ENCODE measurements around the gene ENG.

Gene ENG

DNA sequence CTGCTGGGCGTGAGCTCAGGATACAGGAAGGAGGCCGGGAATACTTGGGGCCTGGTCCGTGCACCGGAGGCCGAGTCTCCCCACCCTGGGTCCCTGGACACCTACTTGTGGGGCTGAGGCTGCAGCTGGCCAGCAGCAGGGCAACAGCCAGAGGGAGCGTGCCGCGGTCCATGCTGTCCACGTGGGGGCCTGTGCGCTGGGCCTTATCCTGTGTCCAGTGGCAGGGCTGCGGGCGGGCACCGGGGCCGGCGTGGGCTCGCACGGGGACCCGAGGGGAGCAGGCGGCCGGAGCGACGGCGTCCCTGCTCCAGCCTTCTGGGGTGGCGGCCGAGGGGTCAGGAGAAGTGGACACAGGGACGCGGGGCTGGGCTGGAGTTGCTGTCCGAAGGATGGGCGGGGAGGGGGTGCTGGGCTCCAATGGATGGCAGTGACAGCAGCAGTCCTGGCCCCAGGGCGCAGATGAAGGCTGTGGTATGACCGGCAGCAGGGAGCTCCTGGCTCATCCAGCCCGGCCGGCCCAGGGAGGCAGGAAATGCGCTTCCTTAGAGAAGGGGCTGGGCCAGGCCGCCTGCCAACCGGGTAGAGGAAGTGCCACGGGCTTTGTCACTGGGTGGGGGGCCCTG, at the start of gene ENG:
ENG (minus strand) TSS at position 475 of the 623 bp plus-strand sequence; CDS start at position 172, 303 bp downstream.
- TF ChIP-seq, protein P1, sequence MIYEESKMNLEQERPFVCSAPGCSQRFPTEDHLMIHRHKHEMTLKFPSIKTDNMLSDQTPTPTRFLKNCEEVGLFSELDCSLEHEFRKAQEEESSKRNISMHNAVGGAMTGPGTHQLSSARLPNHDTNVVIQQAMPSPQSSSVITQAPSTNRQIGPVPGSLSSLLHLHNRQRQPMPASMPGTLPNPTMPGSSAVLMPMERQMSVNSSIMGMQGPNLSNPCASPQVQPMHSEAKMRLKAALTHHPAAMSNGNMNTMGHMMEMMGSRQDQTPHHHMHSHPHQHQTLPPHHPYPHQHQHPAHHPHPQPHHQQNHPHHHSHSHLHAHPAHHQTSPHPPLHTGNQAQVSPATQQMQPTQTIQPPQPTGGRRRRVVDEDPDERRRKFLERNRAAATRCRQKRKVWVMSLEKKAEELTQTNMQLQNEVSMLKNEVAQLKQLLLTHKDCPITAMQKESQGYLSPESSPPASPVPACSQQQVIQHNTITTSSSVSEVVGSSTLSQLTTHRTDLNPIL (CRISPR knock-in tag; IDR thresholded peaks at IDR 0.05; ENCODE audit: low read depth) = no peak
- TF ChIP-seq TOX (CRISPR knock-in tag; IDR thresholded peaks at IDR 0.05; ENCODE audit: borderline replicate concordance) = no peak
- no peak for TF ChIP-seq ZFP30 (CRISPR knock-in tag; IDR thresholded peaks at IDR 0.05)
- TF ChIP-seq, protein P2, sequence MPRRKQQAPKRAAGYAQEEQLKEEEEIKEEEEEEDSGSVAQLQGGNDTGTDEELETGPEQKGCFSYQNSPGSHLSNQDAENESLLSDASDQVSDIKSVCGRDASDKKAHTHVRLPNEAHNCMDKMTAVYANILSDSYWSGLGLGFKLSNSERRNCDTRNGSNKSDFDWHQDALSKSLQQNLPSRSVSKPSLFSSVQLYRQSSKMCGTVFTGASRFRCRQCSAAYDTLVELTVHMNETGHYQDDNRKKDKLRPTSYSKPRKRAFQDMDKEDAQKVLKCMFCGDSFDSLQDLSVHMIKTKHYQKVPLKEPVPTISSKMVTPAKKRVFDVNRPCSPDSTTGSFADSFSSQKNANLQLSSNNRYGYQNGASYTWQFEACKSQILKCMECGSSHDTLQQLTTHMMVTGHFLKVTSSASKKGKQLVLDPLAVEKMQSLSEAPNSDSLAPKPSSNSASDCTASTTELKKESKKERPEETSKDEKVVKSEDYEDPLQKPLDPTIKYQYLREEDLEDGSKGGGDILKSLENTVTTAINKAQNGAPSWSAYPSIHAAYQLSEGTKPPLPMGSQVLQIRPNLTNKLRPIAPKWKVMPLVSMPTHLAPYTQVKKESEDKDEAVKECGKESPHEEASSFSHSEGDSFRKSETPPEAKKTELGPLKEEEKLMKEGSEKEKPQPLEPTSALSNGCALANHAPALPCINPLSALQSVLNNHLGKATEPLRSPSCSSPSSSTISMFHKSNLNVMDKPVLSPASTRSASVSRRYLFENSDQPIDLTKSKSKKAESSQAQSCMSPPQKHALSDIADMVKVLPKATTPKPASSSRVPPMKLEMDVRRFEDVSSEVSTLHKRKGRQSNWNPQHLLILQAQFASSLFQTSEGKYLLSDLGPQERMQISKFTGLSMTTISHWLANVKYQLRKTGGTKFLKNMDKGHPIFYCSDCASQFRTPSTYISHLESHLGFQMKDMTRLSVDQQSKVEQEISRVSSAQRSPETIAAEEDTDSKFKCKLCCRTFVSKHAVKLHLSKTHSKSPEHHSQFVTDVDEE (CRISPR knock-in tag; IDR thresholded peaks at IDR 0.05) = peak; percentile 30; the same call in 1 of the 2 replicates
- TF ChIP-seq BACH2 (CRISPR knock-in tag; IDR thresholded peaks at IDR 0.05; ENCODE audit: borderline replicate concordance) = no peak
- no peak for TF ChIP-seq ZC3H10 (CRISPR knock-in tag; IDR thresholded peaks at IDR 0.05)
- no peak for TF ChIP-seq TCF4 (CRISPR knock-in tag; IDR thresholded peaks at IDR 0.05; ENCODE audit: borderline replicate concordance)
- TF ChIP-seq ARNTL (CRISPR knock-in tag; IDR thresholded peaks at IDR 0.05; ENCODE audit: borderline replicate concordance, low read depth) = no peak
- 0 out of 2 replicates have a peak, but pooled peaks have one; percentile 13 for TF ChIP-seq ZNF8 (CRISPR knock-in tag; IDR thresholded peaks at IDR 0.05)
- TF ChIP-seq, protein P3, sequence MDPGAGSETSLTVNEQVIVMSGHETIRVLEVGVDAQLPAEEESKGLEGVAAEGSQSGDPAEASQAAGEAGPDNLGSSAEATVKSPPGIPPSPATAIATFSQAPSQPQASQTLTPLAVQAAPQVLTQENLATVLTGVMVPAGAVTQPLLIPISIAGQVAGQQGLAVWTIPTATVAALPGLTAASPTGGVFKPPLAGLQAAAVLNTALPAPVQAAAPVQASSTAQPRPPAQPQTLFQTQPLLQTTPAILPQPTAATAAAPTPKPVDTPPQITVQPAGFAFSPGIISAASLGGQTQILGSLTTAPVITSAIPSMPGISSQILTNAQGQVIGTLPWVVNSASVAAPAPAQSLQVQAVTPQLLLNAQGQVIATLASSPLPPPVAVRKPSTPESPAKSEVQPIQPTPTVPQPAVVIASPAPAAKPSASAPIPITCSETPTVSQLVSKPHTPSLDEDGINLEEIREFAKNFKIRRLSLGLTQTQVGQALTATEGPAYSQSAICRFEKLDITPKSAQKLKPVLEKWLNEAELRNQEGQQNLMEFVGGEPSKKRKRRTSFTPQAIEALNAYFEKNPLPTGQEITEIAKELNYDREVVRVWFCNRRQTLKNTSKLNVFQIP (CRISPR knock-in tag; IDR thresholded peaks at IDR 0.05; ENCODE audit: borderline replicate concordance, low read depth) = no peak
- ATAC-seq = peak; percentile 91

DNA sequence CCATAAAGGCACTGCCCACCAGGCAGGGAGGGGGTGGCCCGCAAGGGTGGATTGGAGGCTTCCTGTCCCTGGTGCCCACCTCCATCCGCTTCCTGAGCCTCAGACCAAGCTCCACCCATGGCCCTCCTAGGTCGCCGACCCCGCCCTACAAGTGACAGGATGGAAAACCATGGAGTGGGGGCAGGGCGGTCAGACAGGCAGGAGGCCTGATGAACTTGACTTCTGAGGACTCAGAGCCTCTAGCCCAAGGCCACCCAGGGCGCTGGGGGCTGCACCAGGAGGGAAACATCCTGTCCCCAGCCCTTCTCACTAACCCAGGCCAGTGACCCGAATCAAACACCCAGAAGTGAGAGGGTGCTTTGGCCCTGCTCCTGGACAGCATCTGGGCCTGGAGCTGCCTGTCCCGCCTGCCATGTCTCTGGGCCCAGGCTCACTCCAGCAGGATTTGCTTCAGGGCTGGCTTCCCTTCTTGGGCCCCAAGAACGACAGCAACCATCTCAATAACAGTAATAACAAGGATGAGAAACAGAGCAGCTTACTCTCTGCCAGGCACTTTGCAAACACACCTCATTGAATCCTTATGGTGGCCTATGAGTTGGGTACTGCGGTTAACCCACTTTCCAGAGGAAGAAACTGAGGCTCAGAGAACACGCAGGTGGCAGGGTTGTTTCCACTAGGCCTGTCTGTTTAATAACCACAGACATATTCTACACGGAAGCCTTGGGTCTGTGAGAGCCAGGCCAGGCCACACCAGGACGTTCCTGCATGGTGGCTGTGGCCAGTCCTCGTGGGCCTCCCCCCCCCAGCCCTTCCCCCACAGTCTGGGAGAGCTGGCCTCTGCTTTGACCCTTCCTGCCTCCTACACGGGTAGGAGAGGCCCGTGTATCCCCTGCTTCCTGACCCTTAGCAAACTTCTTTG, 49.4 kb upstream of the ENG start:
- ATAC-seq = no peak

More for the DNA sequence above, 49.4 kb upstream of the ENG start:
- TF ChIP-seq ZNF70 (CRISPR knock-in tag; IDR thresholded peaks at IDR 0.05) (no peak), ZFP30 (CRISPR knock-in tag; IDR thresholded peaks at IDR 0.05) (no peak)
- TF ChIP-seq, protein P1 (CRISPR knock-in tag; IDR thresholded peaks at IDR 0.05; ENCODE audit: low read depth) = no peak
- TF ChIP-seq, protein P3 (CRISPR knock-in tag; IDR thresholded peaks at IDR 0.05; ENCODE audit: borderline replicate concordance, low read depth) = no peak
- TF ChIP-seq, protein P4, sequence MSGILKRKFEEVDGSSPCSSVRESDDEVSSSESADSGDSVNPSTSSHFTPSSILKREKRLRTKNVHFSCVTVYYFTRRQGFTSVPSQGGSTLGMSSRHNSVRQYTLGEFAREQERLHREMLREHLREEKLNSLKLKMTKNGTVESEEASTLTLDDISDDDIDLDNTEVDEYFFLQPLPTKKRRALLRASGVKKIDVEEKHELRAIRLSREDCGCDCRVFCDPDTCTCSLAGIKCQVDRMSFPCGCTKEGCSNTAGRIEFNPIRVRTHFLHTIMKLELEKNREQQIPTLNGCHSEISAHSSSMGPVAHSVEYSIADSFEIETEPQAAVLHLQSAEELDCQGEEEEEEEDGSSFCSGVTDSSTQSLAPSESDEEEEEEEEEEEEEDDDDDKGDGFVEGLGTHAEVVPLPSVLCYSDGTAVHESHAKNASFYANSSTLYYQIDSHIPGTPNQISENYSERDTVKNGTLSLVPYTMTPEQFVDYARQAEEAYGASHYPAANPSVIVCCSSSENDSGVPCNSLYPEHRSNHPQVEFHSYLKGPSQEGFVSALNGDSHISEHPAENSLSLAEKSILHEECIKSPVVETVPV (CRISPR knock-in tag; IDR thresholded peaks at IDR 0.05) = no peak

All from SK-N-SH treated with all-trans-retinoic acid at 6 μM for 48 hours (cell line).